Endothelial cell of umbilical vein (primary cell): ENCODE measurements around the gene EFNA5. TPM values are rescaled to one million over a fixed set of nuclear protein-coding genes. Genes with fewer than 3 reads are reported as not detected.

Experiments
- BruUV-seq: library from RNA; stranded (reverse); fragments of 400-500 nt; replicated peaks from 2 replicates; lab custom pipeline; 2021; lab: Mats Ljungman, UMichigan
- CTCF ChIA-PET: fragments of 300-600, 350-600 bp; sonication (Branson Sonifier 250); formaldehyde crosslinking; loops from one replicate; lab custom pipeline; 2021; ENCODE audit warnings: antibody characterized with exemption, inconsistent platforms; lab: Charles Lee
- POLR2A ChIA-PET: fragments of 300-600, 350-600 bp; sonication (Branson Sonifier 250); formaldehyde crosslinking; loops from one replicate; lab custom pipeline; 2021; ENCODE audit warnings: antibody characterized with exemption, inconsistent platforms; lab: Charles Lee
- DNase-seq: peaks from one replicate; pipeline ENCODE4 v3.0.0-alpha.2; 2011; ENCODE audit warnings: low read depth, low spot score
- FAIRE-seq: peaks from 2 replicates; lab custom pipeline; 2011; peaks lifted over from hg19 to GRCh38; lab: Jason Lieb, UNC
- H2AFZ ChIP-seq: 2 replicates; pipeline ENCODE4 v1.6.0; 2012; ENCODE audit warnings: low read depth, low read length, control low read depth, inconsistent platforms
- H3K27ac ChIP-seq: 2 replicates; pipeline ENCODE4 v1.5.1; 2011; ENCODE audit warnings: low read depth, mild to moderate bottlenecking, control low read depth, low read length, moderate library complexity; ENCODE audit not compliant: insufficient read depth
- H3K27me3 ChIP-seq, 2 experiments: 2 replicates each; pipeline versions ENCODE4 v1.6.0 to v1.6.1; 2011; ENCODE audit warnings: low read length in 2 of 2, mixed read lengths in 1 of 2; ENCODE audit not compliant: control insufficient read depth in 2 of 2, insufficient read depth in 2 of 2
- H3K36me3 ChIP-seq, 2 experiments: 2 replicates in 1 of 2; 3 replicates in 1 of 2; pipeline ENCODE4 v1.5.1; 2011; ENCODE audit warnings: low read length in 2 of 2, mild to moderate bottlenecking in 1 of 2, moderate library complexity in 1 of 2; ENCODE audit not compliant: control insufficient read depth in 2 of 2, insufficient read depth in 2 of 2; ENCODE audit errors: extremely low read depth in 1 of 2
- H3K4me1 ChIP-seq: 3 replicates; pipeline ENCODE4 v1.5.1; 2011; ENCODE audit warnings: mild to moderate bottlenecking, low read length; ENCODE audit not compliant: control insufficient read depth, insufficient read depth; ENCODE audit errors: extremely low read depth
- H3K4me2 ChIP-seq: 2 replicates; pipeline ENCODE4 v1.6.1; 2011; ENCODE audit warnings: low read length, control low read depth, mixed read lengths; ENCODE audit not compliant: insufficient read depth
- H3K4me3 ChIP-seq, 3 experiments: fragments of 200-600 bp in 1 of 3; sonication (generic), shearing (Covaris generic) in 1 of 3; replicated peaks in 1 of 3; 2 replicates each; pipeline ENCODE4 v1.5.1; 2011 to 2016; ENCODE audit warnings: control low read depth in 3 of 3, low read length in 3 of 3, mild to moderate bottlenecking in 2 of 3, inconsistent platforms in 1 of 3, low read depth in 1 of 3, moderate library complexity in 1 of 3; ENCODE audit not compliant: insufficient read depth in 1 of 3
- H3K79me2 ChIP-seq: 2 replicates; pipeline ENCODE4 v1.6.0; 2012; ENCODE audit warnings: low read length, inconsistent platforms; ENCODE audit not compliant: control insufficient read depth, insufficient read depth
- H3K9ac ChIP-seq: replicated peaks from 2 replicates; pipeline ENCODE3; 2011; ENCODE audit warnings: low read length, control low read depth; ENCODE audit not compliant: insufficient read depth; ENCODE audit errors: extremely low read depth
- H3K9me1 ChIP-seq: replicated peaks from 3 replicates; pipeline ENCODE4 v1.6.0; 2011; ENCODE audit warnings: mild to moderate bottlenecking, low read length; ENCODE audit not compliant: control insufficient read depth, insufficient read depth; ENCODE audit errors: extremely low read depth
- H3K9me3 ChIP-seq: replicated peaks from 2 replicates; pipeline ENCODE4 v1.5.1; 2012; ENCODE audit warnings: low read length, inconsistent platforms; ENCODE audit not compliant: control insufficient read depth, insufficient read depth
- H4K20me1 ChIP-seq: replicated peaks from 2 replicates; pipeline ENCODE3; 2011; ENCODE audit warnings: mild to moderate bottlenecking, low read length; ENCODE audit not compliant: control insufficient read depth, insufficient read depth; ENCODE audit errors: extremely low read depth
- EZH2 ChIP-seq: IDR thresholded peaks from 2 replicates; pipeline ENCODE4 v1.6.1; 2012; ENCODE audit warnings: borderline replicate concordance, low read depth, mild to moderate bottlenecking, moderate library complexity, low read length, inconsistent platforms; ENCODE audit not compliant: severe bottlenecking
- FOS ChIP-seq: IDR thresholded peaks from 2 replicates; pipeline ENCODE4 v1.6.1; 2011; ENCODE audit warnings: mild to moderate bottlenecking, low read length, moderate library complexity, borderline replicate concordance; ENCODE audit not compliant: insufficient read depth
- GATA2 ChIP-seq: IDR thresholded peaks from 2 replicates; pipeline ENCODE4 v1.7.0; 2011; ENCODE audit warnings: low read depth, mild to moderate bottlenecking, moderate library complexity, mixed read lengths, low read length; ENCODE audit not compliant: insufficient read length, insufficient read depth
- JUN ChIP-seq: IDR thresholded peaks from 2 replicates; pipeline ENCODE4 v1.6.1; 2011; ENCODE audit warnings: borderline replicate concordance, low read depth; ENCODE audit not compliant: insufficient read length, insufficient read depth
- MYC ChIP-seq: IDR thresholded peaks from one replicate; pipeline ENCODE4 v1.6.1; 2011; ENCODE audit warnings: mild to moderate bottlenecking, low read depth, low read length
- POLR2A ChIP-seq: IDR thresholded peaks from 2 replicates; pipeline ENCODE4 v1.6.1; 2012; ENCODE audit warnings: low read depth, mild to moderate bottlenecking, control low read depth, low read length
- POLR2AphosphoS5 ChIP-seq: IDR thresholded peaks from 2 replicates; pipeline ENCODE4 v1.6.1; 2012; ENCODE audit warnings: low read depth, mild to moderate bottlenecking, control low read depth, low read length, moderate library complexity; ENCODE audit not compliant: insufficient read depth
- dilution Hi-C: fragments of 300-500 bp; cut with MboI; formaldehyde crosslinking; loops from one replicate; pipeline ENCODE4 v1.15.0; 2019; ENCODE audit warnings: low sequenced_read_pairs; ENCODE audit not compliant: extremely low pct_ligation_motif_present
- intact Hi-C: fragments of 100-400 bp; cut with micrococcal nuclease; formaldehyde crosslinking; loops from one replicate; pipeline ENCODE4 v1.10.0; 2022
- polyA plus RNA-seq, 4 experiments: library from polyadenylated mRNA; depleted of rRNA in 3 of 4; stranded (reverse) in 3 of 4; unstranded in 1 of 4; fragments of >200 nt; gene quantifications; 2 replicates each; pipeline versions ENCODE4 v1.2.1 to v1.2.3, GENCODE V29; 2011 to 2012; ENCODE audit warnings: missing spikeins in 1 of 4
- total RNA-seq: library from RNA; stranded (reverse); gene quantifications from 2 replicates; pipeline ENCODE4 v1.2.3, GENCODE V29; 2021
- TF ChIP-seq, protein P1 (sequence below), 2 donors: IDR thresholded peaks; 1 replicate in 1 of 2; 2 replicates in 1 of 2; pipeline ENCODE4 v1.5.1; 2011; ENCODE audit warnings: low read length in 2 of 2, mild to moderate bottlenecking in 2 of 2, moderate library complexity in 2 of 2, control low read depth in 1 of 2, inconsistent platforms in 1 of 2, low read depth in 1 of 2; ENCODE audit not compliant: insufficient read depth in 1 of 2; ENCODE audit errors: extremely low read depth in 1 of 2
- TF ChIP-seq, protein P2 (sequence below): IDR thresholded peaks from 2 replicates; pipeline ENCODE4 v1.6.1; 2011; ENCODE audit not compliant: insufficient read depth, insufficient read length

The EFNA5 gene
- total and polyA plus RNA-seq, 2 donors (not counting 3 experiments of a cell fraction or from before 2014, with no cell fraction given), result 13.6 to 22.1 TPM

DNA sequence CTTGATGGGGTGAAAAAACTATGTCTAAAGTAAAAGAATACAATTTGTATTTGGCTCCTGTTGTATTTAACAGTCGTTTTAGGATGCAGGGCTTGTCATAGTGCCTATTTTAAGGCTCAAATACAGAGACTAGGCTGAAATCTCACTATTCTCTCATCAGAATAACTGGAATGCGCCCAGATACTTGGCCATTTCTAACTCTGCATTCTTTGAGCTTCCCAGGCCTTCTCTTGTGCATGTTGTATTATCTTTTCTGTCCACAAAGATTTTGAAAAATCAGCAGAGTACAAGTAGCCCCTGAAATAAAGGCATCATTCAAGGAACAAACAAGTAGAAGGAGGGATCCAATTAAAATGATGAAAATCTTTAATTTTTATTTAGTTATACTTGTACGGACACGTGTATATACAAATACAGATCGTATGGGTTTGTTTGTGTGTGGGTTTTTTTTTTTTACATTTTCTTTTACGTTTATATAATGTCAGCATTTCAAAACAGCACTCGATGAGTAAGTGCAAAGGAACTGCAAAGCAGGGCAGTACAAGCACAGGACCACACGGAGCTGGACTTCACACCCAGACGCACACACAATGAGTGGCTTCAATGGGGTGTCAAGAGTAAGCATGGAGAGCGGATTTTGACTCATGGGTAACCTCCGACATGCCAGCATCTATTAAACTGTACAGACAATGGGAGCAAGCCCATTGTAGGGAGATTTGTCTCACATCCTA, 294.0 kb downstream of the EFNA5 start:
- DNase-seq (no peak), FAIRE-seq (no peak)
- H3K9me3 ChIP-seq, result no peaks in the 10 kb centered on the region
- H3K27me3 ChIP-seq, result no peaks in the 10 kb centered on the region
- POLR2A ChIA-PET, result interaction anchor here (0.7 kb wide), 1 partner anchor 296 kb away, joined by 4 read pairs; no protein-coding TSS in a partner anchor
- CTCF ChIA-PET, result no interaction called here
- H3K79me2 ChIP-seq, result no peaks in the 10 kb centered on the region
- no peak overlapping the region for H3K27ac ChIP-seq
- no peaks in the 10 kb centered on the region for H3K4me1 ChIP-seq
- no peak overlapping the region for H3K9ac ChIP-seq
- BruUV-seq, result no TSS peak
- no peak overlapping the region for H3K4me3 ChIP-seq
- H2AFZ ChIP-seq, result no peak overlapping the region
- H3K9me1 ChIP-seq, result no peaks in the 10 kb centered on the region
- H3K4me2 ChIP-seq, result no peak overlapping the region
- intact Hi-C loops (no loop called here), dilution Hi-C loops (no loop called here)
- no peaks in the 10 kb centered on the region for H3K36me3 ChIP-seq
- no peaks in the 10 kb centered on the region for H4K20me1 ChIP-seq
- no peak for TF ChIP-seq EZH2
- TF ChIP-seq, protein P1, sequence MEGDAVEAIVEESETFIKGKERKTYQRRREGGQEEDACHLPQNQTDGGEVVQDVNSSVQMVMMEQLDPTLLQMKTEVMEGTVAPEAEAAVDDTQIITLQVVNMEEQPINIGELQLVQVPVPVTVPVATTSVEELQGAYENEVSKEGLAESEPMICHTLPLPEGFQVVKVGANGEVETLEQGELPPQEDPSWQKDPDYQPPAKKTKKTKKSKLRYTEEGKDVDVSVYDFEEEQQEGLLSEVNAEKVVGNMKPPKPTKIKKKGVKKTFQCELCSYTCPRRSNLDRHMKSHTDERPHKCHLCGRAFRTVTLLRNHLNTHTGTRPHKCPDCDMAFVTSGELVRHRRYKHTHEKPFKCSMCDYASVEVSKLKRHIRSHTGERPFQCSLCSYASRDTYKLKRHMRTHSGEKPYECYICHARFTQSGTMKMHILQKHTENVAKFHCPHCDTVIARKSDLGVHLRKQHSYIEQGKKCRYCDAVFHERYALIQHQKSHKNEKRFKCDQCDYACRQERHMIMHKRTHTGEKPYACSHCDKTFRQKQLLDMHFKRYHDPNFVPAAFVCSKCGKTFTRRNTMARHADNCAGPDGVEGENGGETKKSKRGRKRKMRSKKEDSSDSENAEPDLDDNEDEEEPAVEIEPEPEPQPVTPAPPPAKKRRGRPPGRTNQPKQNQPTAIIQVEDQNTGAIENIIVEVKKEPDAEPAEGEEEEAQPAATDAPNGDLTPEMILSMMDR (IDR thresholded peaks at IDR 0.05; ENCODE audit: extremely low read depth in 1 of 2, insufficient read depth in 1 of 2, low read depth in 1 of 2, low read length in 2 of 2), result no peak
- no peak for TF ChIP-seq POLR2A
- TF ChIP-seq GATA2, result no peak
- TF ChIP-seq POLR2AphosphoS5, result no peak
- TF ChIP-seq, protein P2, sequence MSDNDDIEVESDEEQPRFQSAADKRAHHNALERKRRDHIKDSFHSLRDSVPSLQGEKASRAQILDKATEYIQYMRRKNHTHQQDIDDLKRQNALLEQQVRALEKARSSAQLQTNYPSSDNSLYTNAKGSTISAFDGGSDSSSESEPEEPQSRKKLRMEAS, result no peak
- no peak for TF ChIP-seq JUN
- TF ChIP-seq MYC, result no peak
- TF ChIP-seq FOS, result no peak
